Measurements from ENCODE around the gene STK33.

DNA sequence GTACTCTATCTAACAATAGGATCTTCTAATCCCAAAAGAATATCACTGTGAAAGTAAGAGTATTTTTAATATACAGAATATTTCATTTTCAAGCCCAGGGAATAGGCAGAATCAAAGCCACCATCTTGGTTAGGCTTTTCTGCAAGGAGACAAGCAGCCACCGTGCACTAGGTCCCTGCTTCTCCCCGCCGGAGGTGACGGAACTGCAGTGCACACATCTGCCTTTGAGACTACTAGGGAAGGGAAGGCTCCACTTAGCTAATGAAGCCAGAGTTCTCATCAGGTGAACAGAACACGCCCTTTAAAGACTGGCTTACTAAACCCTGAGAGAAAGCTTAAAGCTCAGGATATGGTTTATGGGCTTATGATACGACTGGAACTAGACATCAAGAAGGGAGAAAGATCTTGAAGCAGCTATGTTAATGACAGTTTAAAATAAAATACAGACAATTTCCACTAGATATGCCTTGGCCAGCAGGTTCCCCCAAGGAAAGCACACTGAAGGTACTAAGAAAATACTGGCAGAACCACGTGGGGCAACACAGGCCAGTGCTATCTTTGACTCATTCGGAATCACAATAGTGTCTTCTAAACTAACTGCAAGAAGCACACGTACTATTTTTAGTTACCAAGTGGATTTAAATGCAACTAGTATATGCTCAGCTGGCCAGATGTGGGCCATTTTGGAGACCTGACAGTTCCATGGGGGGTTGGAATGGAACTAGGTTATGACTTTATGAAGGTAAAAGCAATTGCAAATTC is 203.0 kb downstream of the STK33 start:
- TF ChIP-seq TAF1 (IDR thresholded peaks at IDR 0.05; ENCODE audit: borderline replicate concordance, low read depth, low read length) = no peak
- TF ChIP-seq, protein P1, sequence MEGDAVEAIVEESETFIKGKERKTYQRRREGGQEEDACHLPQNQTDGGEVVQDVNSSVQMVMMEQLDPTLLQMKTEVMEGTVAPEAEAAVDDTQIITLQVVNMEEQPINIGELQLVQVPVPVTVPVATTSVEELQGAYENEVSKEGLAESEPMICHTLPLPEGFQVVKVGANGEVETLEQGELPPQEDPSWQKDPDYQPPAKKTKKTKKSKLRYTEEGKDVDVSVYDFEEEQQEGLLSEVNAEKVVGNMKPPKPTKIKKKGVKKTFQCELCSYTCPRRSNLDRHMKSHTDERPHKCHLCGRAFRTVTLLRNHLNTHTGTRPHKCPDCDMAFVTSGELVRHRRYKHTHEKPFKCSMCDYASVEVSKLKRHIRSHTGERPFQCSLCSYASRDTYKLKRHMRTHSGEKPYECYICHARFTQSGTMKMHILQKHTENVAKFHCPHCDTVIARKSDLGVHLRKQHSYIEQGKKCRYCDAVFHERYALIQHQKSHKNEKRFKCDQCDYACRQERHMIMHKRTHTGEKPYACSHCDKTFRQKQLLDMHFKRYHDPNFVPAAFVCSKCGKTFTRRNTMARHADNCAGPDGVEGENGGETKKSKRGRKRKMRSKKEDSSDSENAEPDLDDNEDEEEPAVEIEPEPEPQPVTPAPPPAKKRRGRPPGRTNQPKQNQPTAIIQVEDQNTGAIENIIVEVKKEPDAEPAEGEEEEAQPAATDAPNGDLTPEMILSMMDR (IDR thresholded peaks at IDR 0.05) = no peak
- no peak for TF ChIP-seq MXI1 (IDR thresholded peaks at IDR 0.05; ENCODE audit: low read depth, low read length)
- TF ChIP-seq CHD2 (IDR thresholded peaks at IDR 0.05; ENCODE audit: low read length, partially characterized antibody) = no peak
- TF ChIP-seq, protein P2, sequence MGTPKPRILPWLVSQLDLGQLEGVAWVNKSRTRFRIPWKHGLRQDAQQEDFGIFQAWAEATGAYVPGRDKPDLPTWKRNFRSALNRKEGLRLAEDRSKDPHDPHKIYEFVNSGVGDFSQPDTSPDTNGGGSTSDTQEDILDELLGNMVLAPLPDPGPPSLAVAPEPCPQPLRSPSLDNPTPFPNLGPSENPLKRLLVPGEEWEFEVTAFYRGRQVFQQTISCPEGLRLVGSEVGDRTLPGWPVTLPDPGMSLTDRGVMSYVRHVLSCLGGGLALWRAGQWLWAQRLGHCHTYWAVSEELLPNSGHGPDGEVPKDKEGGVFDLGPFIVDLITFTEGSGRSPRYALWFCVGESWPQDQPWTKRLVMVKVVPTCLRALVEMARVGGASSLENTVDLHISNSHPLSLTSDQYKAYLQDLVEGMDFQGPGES (IDR thresholded peaks at IDR 0.05; ENCODE audit: low read depth, low read length) = no peak
- no peak for TF ChIP-seq TEAD4 (IDR thresholded peaks at IDR 0.05; ENCODE audit: borderline replicate concordance, insufficient read depth)
- TF ChIP-seq RAD21 (IDR thresholded peaks at IDR 0.05; ENCODE audit: low read length) = no peak
